ENCODE measurements around the gene PHPT1.
"Not testable (repeated sequence)": the region's sequence is repeated elsewhere in the genome, so short reads cannot be mapped to it uniquely, and the experiment has no call there.

PHPT1 gene

GRCh38 chr9:136823136-136824046 is 25.8 kb upstream of the PHPT1 start:
- no peak for DNase-seq

DNA sequence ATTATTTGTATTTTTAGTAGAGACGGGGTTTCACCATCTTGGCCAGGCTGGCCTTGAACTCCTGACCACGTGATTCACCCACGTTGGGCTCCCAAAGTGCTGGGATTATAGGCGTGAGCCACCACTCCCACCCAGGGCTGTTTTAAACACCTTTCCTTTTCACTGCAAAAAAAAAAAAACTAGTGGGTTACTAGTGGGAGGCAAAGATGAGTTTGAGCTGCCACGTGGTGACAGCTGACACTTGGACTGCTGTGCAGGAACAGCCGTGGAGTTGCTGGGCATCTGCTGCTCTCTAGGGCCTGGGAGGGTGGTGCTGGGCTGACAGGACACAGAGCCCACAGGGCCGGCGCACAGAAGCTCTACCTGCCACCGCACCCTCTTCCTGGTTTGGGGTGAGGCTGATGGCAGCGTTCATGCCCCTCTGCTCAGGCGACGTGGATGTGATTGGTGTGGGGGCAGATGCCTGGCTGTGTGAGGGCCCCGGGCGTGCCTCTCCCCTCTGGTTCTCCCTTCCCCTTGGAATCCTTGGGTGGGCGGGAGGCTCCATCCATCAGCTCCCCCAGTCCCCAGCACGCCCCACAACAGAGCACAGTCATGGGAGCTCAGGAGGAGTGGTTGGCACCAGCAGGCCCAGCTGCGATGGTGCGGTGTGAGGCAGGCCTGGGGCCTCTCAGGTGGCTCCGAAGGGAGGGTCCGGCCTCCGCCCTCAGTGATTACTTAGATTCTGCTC is 24.5 kb upstream of the PHPT1 start:
- DNase-seq, result no peak

- DNase-seq, result no peak
These were observed 23.7 kb upstream of the PHPT1 start for GRCh38 chr9:136825295-136826187.

DNA sequence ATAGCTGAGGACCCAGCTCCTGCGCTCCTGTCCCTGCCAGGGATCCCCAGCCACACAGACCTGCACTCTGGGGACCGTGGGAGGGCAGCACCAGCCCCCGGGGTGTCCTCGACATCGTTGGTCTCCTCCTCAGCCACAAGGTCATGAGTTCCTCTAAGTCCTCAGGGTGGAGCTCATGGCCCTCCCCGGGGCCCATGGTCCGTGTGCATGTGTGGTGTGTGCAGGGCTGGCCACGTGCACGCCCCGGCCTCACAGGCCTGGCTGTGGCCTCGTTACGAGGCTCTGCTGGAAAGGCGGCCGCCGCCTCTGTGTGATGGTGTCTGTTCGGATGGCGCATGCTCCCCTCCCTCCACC is 23.0 kb upstream of the PHPT1 start:
- no peak for DNase-seq

DNA sequence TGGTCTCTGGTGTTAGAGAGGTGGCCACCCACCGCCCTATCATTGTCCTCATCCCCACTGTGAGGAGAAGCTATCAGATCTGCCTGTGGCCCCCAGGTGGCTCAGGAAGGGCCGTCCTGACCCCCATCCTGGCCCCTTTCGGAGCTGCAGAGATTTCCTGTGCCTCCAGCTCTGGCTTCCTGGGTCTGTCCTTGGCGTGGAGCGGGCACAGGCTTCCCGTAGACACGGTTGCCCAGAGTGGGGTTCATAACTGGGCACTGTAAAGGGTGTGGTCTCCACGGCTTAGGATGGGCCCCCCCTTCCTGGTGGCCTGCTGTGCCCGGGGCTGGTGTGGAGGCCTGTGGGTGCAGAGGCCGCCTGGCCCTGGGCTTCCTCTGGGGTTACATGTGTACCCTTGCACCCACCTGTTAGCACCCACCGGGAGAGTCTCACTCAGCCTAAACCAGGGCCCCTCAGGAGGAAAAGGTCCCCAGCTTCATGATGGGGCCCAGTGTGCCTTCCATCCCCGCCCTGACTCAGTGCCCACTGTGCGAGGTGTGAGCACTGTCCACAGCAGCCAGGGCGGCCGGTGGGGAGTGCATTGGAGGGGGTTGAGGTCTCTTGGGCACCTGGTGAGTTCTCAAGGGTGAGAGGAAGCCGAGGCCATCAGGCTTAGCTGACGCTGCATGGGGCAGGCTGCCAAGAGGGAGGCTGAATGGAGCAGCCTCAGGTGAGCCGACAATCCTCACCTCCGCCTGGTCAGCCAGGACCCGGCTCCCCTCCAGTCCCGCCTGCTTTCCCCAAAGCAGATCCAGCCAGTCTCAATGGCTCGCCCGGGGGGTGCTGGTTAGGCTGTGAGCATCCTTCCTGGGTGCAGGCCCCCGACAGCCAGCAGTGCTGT is 22.3 kb upstream of the PHPT1 start:
- no peak for DNase-seq

GRCh38 chr9:136827794-136828473 is 21.3 kb upstream of the PHPT1 start:
- DNase-seq, result no peak

DNA sequence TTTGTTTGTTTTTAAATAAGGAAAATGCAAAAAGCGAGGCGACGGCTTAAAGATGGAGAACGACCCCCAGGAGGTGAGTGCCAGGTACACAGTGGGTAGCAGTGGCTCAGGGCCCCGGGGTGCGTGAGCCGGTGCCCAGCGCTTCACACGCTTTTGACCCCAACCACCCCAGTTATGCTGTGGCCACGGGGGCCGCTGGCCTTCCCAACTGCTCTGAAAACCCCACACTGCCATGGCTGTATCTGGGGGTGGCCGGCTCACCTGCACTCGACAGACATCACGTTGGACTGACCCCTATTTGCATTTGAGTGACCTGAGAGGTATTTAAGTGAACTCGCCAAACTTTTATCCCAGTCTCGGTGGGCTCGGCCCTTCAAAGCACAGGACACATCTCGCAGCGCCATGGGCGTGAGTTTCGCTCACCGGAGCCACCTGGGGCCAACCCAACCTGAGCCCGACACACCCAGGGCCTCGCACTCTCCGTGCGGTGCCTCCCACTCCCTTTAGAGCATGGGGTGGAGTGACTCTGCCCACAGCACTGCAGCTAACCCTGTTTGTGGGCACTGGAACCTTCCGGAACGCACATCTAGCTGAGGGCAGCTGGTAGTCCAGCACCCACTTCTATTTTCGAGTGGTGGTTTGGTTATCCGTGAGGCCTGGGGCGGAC is 20.6 kb upstream of the PHPT1 start:
- DNase-seq, result no peak

DNA sequence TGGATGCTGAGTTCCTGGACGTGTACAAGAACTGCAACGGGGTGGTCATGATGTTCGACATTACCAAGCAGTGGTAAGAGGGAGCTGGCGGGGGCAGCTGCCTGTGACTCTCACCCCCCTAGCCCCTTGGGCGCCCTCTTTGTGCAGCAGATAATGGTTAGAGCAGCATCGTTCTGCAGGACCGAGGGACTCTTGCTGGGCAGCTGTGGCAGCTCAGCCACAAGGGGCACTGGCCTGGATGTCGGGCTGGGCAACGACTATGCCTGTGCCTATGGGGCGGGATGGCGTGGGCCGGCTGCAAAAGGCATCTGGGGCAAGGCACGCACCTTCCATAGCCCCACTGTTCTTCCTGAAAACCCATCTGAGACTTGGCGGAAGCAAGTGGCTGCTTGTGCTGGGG is 19.8 kb upstream of the PHPT1 start:
- no peak for DNase-seq

DNA sequence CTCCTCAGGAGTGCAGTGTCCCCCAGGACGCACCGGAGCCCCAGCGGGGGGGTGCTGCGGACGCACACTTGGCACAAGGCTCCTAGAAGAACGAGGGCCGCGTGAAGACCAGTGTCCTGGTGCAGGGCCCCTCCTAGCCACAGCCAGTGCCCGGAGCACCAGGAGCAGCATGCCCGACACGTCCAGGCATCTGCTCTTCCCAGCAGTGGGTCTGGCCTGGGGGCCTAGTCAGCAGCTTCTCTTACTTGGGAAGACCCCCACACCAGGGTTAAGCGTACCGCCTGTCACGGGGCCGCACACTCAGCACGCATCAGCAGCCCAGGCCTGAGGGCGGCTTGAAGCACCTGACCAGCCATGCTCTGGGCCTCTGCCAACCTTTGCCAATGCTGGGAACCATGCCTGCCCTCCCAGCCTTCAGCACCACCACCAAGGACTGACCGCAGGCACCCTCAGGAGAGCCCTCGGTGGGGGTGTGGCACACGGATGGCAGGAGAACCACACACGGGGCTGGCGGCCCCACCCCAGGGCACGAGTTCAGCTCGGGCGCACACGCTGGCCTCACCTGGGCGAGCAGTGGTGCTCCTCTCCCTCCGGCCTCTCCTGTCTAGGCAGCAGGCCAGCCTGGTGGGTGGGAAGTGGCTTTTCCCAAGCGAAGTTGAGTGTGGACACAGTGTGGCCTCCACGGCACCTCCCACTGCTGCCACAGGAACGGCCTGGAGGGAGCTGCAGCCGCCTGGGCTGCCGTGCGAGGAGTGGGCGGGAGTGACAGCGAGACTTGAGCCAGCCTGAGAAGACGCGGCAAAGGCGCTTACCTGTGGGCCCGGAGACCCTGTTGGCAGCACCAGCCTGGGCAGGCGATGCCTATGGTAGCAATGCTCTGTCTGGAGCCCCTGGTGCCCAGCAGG is 19.0 kb upstream of the PHPT1 start:
- no peak for DNase-seq

DNA sequence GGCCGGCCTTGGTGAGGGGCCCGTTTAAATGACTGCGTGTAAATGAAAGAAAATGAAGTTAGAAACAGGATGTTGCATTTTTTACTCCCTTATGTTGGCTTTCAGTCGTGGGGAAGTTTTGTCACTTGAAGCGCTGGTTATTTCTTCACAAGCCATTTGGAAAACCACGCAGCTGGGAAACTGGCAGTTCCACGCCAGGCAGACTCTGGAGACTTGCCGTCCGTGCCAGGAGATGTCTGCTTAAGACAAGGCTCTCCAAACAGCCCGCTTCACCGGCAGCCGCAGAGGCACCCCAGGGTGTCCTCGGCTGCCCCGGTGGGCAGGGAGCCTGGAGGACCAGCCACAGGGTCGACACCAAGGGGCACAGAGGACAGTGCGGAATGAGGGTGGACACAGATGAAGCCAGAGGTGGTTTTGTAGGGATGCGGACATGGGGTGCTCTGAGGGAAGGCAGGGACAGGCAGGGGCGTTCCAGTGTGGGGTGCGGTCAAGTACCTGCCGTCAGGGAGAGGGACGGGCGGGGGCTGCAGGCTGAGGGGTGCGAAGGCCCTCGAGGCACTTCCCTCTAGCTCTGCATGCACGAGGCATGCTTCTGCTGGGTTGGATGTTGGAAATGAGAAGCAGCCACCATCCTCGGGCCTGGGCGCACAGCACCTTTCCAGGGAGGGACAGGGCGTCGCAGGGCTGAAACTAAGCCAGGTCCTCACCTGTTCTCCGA is 18.0 kb upstream of the PHPT1 start:
- no peak for DNase-seq

- no peak for DNase-seq
These were observed 17.5 kb upstream of the PHPT1 start for GRCh38 chr9:136831720-136832104.

DNA sequence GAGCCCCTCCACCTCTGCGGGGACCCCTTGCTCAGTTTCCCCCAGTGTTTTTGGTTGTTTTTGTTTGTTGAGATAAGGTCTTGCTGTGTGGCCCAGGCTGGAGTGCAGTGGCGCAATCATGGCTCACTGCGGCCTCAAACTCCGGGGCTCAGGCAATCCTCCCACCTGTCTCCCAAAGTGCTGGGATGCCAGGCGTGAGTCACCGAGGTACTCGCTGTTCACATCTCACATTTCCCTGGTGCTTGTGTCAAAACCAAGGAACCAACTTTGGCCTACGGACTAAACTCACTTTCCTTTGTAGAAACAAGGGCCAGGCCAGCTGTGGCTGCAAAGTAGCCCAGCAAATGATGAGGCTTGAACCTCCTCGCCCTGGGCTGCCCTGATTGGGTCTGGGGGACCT is 16.6 kb upstream of the PHPT1 start:
- no peak for DNase-seq

- DNase-seq, result not testable (repeated sequence)
These were observed 15.7 kb upstream of the PHPT1 start for GRCh38 chr9:136833381-136834048.

DNA sequence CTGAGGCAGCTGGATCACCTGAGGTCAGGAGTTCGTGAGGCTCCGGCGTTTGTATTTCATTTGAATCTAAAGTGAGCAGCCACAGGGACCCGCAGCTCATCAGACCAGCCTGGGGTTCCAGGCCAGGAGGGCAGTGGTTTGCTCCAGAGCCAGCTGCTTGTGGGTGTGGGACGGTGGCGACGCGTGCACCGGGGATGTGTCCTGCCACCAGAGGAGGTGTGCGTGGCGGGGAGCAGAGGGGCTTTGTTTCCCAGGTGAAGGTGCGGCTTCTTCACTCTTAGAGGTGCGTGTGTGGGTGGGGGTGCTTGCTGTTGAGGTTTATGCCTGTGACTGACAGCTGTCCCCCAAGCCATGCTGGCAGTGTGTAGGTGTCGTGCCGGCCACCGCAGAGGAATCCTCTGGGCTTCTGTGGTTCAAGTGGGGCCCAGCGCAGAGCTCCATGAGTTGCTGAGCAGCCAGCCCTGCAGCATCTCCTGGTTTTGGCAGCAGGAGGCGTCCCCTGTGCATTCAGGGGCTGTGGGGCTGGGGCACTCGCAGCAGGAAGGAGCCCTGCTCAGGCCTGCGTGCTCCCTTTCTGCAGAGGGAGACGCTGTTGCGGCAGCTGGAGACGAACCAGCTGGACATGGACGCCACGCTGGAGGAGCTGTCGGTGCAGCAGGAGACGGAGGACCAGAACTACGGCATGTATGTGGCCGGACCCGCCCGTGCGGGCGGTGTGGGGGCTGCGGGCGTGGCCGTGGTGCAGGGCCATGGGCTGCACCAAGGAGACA is 13.9 kb upstream of the PHPT1 start:
- no peak for DNase-seq

- no peak for DNase-seq
These were observed 13.0 kb upstream of the PHPT1 start for GRCh38 chr9:136835932-136836904.

GRCh38 chr9:136837146-136837855 is 11.9 kb upstream of the PHPT1 start:
- DNase-seq, result no peak
